ENCODE data around the gene TSPAN15. TPM values are rescaled to one million over a fixed set of nuclear protein-coding genes. Genes with fewer than 3 reads are reported as not detected.

The TSPAN15 gene
- total RNA-seq, result 2.1 TPM in 1 of 2 replicates, not detected in the other

GRCh38 chr10:69451209-69451783 is at the start of gene TSPAN15:
TSPAN15 (plus strand) TSS chr10:69451465; CDS start chr10:69451595, 130 bp downstream.

GRCh38 chr10:69416695-69417094 is 34.6 kb upstream of the TSPAN15 start, which contains the start of gene TACR2:
TACR2 (minus strand) TSS chr10:69416918; CDS start chr10:69416323, 595 bp downstream.

Other genes starting within 250 kb of the TSPAN15 start
- under 0.01 and 0.77 TPM in 2 replicates for gene HKDC1, start 231.1 kb upstream of the TSPAN15 start, total RNA-seq
- 93.5 and 113 TPM in 2 replicates for gene HK1, start 173.0 kb upstream of the TSPAN15 start, total RNA-seq
- gene TACR2, start 34.5 kb upstream of the TSPAN15 start, total RNA-seq, result under 0.01 TPM in 1 of 2 replicates, not detected in the other
- gene NEUROG3, start 122.0 kb downstream of the TSPAN15 start, total RNA-seq, result not detected in 2 replicates
- 0.09 and 0.16 TPM in 2 replicates for gene FAM241B, start 178.8 kb downstream of the TSPAN15 start, total RNA-seq